CD4-positive, alpha-beta T cell treated with Interleukin-6 at 100 ng/mL for 8 hours (primary cell): ENCODE measurements around the gene CCNJL.

Experiments used
- DNase-seq: peaks from one replicate; pipeline ENCODE4 v3.0.0-alpha.2; 2020; ENCODE audit warnings: mixed read lengths, low spot score

Gene CCNJL

GRCh38 chr5:160221082-160221481, 91.3 kb downstream of the CCNJL start:
- no peak for DNase-seq

GRCh38 chr5:160219356-160219755, 93.0 kb downstream of the CCNJL start:
- no peak for DNase-seq

- no peak for DNase-seq
Measured at GRCh38 chr5:160213537-160213936, 98.8 kb downstream of the CCNJL start.

GRCh38 chr5:160211352-160211751, 101.0 kb downstream of the CCNJL start:
- no peak for DNase-seq

GRCh38 chr5:160210606-160211005, 101.8 kb downstream of the CCNJL start:
- no peak for DNase-seq

- no peak for DNase-seq
Measured at GRCh38 chr5:160209917-160210316, 102.4 kb downstream of the CCNJL start.

GRCh38 chr5:160207061-160207460, 105.3 kb downstream of the CCNJL start:
- DNase-seq = no peak
